Keratinocyte (primary cell): ENCODE results near the gene KIR3DL1.

Source experiments
- CTCF ChIP-seq, 3 experiments: IDR thresholded peaks in 1 of 3; conservative IDR thresholded peaks in 1 of 3; optimal IDR thresholded peaks in 1 of 3; 2 replicates in 2 of 3; 3 replicates in 1 of 3; pipeline versions ENCODE3 to v1.5.1; 2011; ENCODE audit warnings: low read length in 3 of 3, mild to moderate bottlenecking in 3 of 3, moderate library complexity in 2 of 3, control low read depth in 1 of 3, inconsistent platforms in 1 of 3; ENCODE audit not compliant: insufficient read depth in 2 of 3; ENCODE audit errors: extremely low read depth in 1 of 3
- EZH2 ChIP-seq: IDR thresholded peaks from one replicate; pipeline ENCODE4 v1.6.1; 2012; ENCODE audit warnings: inconsistent platforms, mild to moderate bottlenecking, low read length, moderate library complexity

GRCh38 chr19:54851353-54851752 lies 35.1 kb downstream of the KIR3DL1 start:
- TF ChIP-seq CTCF (optimal IDR thresholded peaks at IDR 0.05 in 1 of 3, IDR thresholded peaks at IDR 0.05 in 1 of 3, conservative IDR thresholded peaks at IDR 0.05 in 1 of 3; ENCODE audit: extremely low read depth in 1 of 3, insufficient read depth in 2 of 3, low read length in 3 of 3) (no peak), EZH2 (no peak)
